Measurements from ENCODE around the gene HNRNPH3.
A peak's percentile ranks its signal among the peaks of the same experiment; 100 is the strongest.
"Not testable (repeated sequence)": the region's sequence is repeated elsewhere in the genome, so short reads cannot be mapped to it uniquely, and the experiment has no call there.

Gene HNRNPH3

DNA sequence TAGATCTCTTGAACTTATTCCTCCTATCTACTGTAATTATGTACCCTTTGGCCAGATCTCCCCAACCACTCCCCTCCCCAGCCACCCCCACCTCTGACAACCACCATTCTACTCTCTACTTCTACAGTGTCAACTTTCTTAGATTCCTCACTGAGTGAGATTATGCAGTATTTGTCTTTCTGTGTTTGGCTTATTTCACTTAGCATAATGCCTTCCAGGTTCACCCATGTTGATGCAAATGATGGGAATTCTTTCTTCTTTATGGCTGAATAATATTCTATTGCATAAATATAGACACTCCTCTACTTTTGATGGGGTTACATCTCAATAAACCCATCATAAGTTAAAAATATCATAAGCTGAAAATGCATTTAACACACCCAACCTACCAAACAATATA is 21.3 kb upstream of the HNRNPH3 start:
- POLR2A ChIA-PET (ENCODE audit: low non-redundant PET): no interaction called here
- TF ChIP-seq, protein P1, sequence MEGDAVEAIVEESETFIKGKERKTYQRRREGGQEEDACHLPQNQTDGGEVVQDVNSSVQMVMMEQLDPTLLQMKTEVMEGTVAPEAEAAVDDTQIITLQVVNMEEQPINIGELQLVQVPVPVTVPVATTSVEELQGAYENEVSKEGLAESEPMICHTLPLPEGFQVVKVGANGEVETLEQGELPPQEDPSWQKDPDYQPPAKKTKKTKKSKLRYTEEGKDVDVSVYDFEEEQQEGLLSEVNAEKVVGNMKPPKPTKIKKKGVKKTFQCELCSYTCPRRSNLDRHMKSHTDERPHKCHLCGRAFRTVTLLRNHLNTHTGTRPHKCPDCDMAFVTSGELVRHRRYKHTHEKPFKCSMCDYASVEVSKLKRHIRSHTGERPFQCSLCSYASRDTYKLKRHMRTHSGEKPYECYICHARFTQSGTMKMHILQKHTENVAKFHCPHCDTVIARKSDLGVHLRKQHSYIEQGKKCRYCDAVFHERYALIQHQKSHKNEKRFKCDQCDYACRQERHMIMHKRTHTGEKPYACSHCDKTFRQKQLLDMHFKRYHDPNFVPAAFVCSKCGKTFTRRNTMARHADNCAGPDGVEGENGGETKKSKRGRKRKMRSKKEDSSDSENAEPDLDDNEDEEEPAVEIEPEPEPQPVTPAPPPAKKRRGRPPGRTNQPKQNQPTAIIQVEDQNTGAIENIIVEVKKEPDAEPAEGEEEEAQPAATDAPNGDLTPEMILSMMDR (conservative IDR thresholded peaks at IDR 0.05; ENCODE audit: low read depth): no peak
- DNase-seq (ENCODE audit: low spot score): no peak
- CTCF ChIA-PET: no interaction called here
- H3K27ac ChIP-seq: no peak overlapping the region

DNA sequence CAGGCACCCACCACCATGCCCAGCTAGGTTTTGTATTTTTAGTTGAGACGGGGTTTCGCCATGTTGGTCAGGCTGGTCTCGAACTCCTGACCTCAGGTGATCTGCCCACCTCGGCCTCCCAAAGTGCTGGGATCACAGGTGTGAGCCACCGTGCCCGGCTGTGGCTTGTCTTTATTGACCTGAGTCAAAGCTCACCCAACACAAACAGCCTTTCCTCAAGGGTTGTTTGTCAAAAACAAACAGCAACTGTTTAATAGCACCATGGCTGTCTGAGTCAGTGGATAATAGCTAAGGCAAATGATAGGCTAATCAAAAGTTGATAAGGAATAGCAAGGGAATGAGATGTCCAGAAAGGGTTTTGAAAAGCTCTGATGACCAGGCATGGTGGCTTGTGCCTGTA is 16.9 kb upstream of the HNRNPH3 start:
- H3K27ac ChIP-seq; DNase-seq (ENCODE audit: low spot score): not testable (repeated sequence)
- ChIA-PET POLR2A (ENCODE audit: low non-redundant PET) (interaction anchor here (0.7 kb wide), 1 partner anchor 15 kb away, joined by 3 read pairs; no protein-coding TSS in a partner anchor), CTCF (interaction anchor here (0.7 kb wide), 1 partner anchor 10 kb away, joined by 3 read pairs; no protein-coding TSS in a partner anchor)

DNA sequence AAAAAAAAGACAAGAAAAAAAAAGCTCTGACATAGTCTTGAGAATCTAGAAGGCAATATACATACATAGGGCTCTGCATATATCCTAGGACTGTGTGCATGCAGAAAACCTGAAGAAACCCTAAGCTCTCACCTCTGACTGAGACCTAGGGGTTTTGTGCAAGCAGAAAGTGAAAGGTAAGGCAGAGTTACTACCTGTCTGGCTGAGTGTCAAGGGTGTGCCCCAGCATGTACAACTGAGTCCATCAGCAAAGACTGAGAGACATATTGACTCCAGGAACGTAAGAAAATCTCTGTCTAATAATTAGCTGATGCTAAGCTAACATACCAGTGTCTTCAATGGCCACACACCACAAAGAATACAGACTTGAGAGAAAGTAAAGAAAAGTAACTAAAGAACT is 16.3 kb upstream of the HNRNPH3 start:
- ChIA-PET POLR2A (ENCODE audit: low non-redundant PET) (no interaction called here), CTCF (interaction anchor here (0.7 kb wide), 1 partner anchor 10 kb away, joined by 3 read pairs; no protein-coding TSS in a partner anchor)
- no peak overlapping the region for H3K27ac ChIP-seq
- DNase-seq (ENCODE audit: low spot score): no peak
- TF ChIP-seq, protein P1 (conservative IDR thresholded peaks at IDR 0.05; ENCODE audit: low read depth): no peak

GRCh38 chr10:68318331-68319059 is 13.4 kb upstream of the HNRNPH3 start:
- ChIA-PET CTCF (interaction anchor here (0.6 kb wide), 1 partner anchor 12 kb away, joined by 3 read pairs; no protein-coding TSS in a partner anchor), POLR2A (ENCODE audit: low non-redundant PET) (interaction anchor here (0.7 kb wide), 1 partner anchor 144 kb away, joined by 3 read pairs; no protein-coding TSS in a partner anchor)
- DNase-seq (ENCODE audit: low spot score): no peak
- TF ChIP-seq, protein P1 (conservative IDR thresholded peaks at IDR 0.05; ENCODE audit: low read depth): no peak
- H3K27ac ChIP-seq: no peak overlapping the region

DNA sequence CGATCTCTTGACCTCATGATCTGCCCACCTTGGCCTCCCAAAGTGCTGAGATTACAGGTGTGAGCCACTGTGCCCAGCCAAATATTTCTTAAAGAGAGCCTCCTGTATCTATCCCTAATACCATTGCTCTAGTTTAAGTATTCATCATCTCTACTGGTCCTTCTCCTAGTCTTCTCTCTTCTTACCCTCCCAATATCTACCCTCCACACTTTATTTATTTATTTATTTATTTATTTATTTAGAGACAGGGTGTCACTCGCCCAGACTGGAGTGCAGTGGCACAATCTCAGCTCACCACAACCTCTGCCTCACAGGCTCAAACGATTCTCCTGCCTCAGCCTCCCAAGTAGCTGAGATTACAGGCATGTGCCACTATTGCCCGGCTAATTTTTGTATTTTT is 7.5 kb upstream of the HNRNPH3 start:
- CTCF ChIA-PET; DNase-seq (ENCODE audit: low spot score); POLR2A ChIA-PET (ENCODE audit: low non-redundant PET); H3K27ac ChIP-seq: not testable (repeated sequence)

GRCh38 chr10:68327889-68328786 is 3.7 kb upstream of the HNRNPH3 start:
- ChIA-PET CTCF (interaction anchor here (0.7 kb wide), 1 partner anchor 47 kb away, joined by 3 read pairs; no protein-coding TSS in a partner anchor), POLR2A (ENCODE audit: low non-redundant PET) (interaction anchor here (0.7 kb wide), 1 partner anchor 238 kb away, joined by 3 read pairs; no protein-coding TSS in a partner anchor)
- TF ChIP-seq, protein P1 (conservative IDR thresholded peaks at IDR 0.05; ENCODE audit: low read depth): no peak
- peak overlapping the region; percentile 78 for H3K27ac ChIP-seq
- DNase-seq (ENCODE audit: low spot score): peak; percentile 46

- ChIA-PET CTCF (interaction anchor here (1.0 kb wide), 1 partner anchor 117 kb away, joined by 3 read pairs; no protein-coding TSS in a partner anchor), POLR2A (ENCODE audit: low non-redundant PET) (no interaction called here)
- TF ChIP-seq, protein P1 (conservative IDR thresholded peaks at IDR 0.05; ENCODE audit: low read depth): no peak
- DNase-seq (ENCODE audit: low spot score): no peak
- no peak overlapping the region for H3K27ac ChIP-seq
Observed at GRCh38 chr10:68329506-68329861, 2.4 kb upstream of the HNRNPH3 start.

All from RWPE1 (cell line).